ENCODE results near the gene MAPK14. TPM values are rescaled to one million over a fixed set of nuclear protein-coding genes. Genes with fewer than 3 reads are reported as not detected.
"Not testable (repeated sequence)": the region's sequence is repeated elsewhere in the genome, so short reads cannot be mapped to it uniquely, and the experiment has no call there.

The MAPK14 gene
- total RNA-seq, 1 donor from 2014 or later = 27.3 TPM

GRCh38 chr6:36028088-36028876 is 674 bp downstream of the MAPK14 start:
- TF ChIP-seq, protein P1, sequence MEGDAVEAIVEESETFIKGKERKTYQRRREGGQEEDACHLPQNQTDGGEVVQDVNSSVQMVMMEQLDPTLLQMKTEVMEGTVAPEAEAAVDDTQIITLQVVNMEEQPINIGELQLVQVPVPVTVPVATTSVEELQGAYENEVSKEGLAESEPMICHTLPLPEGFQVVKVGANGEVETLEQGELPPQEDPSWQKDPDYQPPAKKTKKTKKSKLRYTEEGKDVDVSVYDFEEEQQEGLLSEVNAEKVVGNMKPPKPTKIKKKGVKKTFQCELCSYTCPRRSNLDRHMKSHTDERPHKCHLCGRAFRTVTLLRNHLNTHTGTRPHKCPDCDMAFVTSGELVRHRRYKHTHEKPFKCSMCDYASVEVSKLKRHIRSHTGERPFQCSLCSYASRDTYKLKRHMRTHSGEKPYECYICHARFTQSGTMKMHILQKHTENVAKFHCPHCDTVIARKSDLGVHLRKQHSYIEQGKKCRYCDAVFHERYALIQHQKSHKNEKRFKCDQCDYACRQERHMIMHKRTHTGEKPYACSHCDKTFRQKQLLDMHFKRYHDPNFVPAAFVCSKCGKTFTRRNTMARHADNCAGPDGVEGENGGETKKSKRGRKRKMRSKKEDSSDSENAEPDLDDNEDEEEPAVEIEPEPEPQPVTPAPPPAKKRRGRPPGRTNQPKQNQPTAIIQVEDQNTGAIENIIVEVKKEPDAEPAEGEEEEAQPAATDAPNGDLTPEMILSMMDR (conservative IDR thresholded peaks at IDR 0.05; ENCODE audit: low read depth, low read length) = no peak
- no peak for DNase-seq (ENCODE audit: low read depth)

DNA sequence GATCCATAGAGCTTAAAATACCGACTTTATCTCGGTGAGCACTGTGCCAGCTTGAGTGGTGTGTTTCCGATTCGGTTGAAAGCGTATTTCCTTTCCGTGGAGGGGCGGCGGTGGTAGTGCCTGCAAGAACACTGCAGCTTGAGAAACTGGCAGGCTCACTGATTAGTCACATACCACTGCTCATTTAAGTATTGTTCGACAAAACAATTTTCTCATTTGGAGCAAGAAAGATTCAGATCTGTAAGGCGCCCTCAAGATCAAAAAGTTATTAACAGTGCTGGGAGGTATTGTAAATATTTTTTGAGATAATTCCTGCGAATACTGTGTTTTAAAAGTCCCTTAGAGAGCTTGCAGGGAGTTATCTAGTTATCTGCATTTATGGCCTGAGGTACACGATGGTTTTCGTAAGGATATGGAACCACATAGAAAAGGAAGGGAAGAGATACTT is 1.3 kb downstream of the MAPK14 start:
- TF ChIP-seq, protein P1 (conservative IDR thresholded peaks at IDR 0.05; ENCODE audit: low read depth, low read length) = no peak
- peak; percentile 63 for DNase-seq (ENCODE audit: low read depth)
- peak overlapping the region; percentile 66 for H3K4me3 ChIP-seq (ENCODE audit: low read depth, low read length)

More at GRCh38 chr6:36028088-36028876, 674 bp downstream of the MAPK14 start:
- H3K4me3 ChIP-seq (ENCODE audit: low read depth, low read length) = peak overlapping the region; percentile 66

DNA sequence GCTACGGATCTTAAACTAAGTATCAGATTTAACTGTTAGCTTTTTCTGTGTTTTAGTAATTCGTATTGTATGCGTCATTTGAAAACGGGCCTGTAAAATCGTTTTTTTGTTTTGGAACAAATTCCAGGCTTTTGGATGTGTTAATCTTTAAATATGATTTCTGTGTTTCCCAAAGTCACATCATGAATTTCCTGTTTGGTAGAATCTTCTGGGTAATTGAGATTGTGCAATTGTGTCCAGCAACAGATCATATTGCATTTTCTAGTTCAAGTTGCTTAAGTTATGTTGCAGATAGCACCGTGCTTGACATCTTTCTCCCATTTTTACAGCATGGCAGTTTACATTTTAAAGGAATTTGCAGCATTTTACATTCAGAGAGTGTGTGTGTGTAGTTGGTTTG is 1.9 kb downstream of the MAPK14 start:
- H3K4me3 ChIP-seq (ENCODE audit: low read depth, low read length) = peak overlapping the region; percentile 66
- TF ChIP-seq, protein P1 (conservative IDR thresholded peaks at IDR 0.05; ENCODE audit: low read depth, low read length) = no peak
- DNase-seq (ENCODE audit: low read depth) = peak; percentile 27

DNA sequence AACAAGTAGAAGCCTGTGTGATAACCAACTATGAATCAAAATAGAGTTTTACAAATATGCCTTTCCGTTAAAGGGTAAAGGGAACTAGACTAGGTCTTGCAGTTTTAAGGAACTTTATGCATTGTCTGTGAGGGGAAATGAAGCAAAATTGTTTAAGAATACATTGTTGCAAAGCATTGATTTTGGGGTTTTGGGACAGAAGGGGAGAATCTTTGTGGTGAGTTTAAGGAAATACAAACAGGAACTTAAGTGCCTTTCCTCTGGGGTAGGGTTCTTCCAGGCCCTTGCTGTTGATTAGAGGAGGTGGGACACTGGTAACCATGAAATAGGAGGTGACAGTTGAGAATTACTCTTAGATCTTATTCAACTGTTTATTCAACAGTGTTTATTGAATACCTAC is 4.7 kb downstream of the MAPK14 start:
- no peak overlapping the region for H3K4me3 ChIP-seq (ENCODE audit: low read depth, low read length)
- TF ChIP-seq, protein P1 (conservative IDR thresholded peaks at IDR 0.05; ENCODE audit: low read depth, low read length) = no peak
- no peak for DNase-seq (ENCODE audit: low read depth)

DNA sequence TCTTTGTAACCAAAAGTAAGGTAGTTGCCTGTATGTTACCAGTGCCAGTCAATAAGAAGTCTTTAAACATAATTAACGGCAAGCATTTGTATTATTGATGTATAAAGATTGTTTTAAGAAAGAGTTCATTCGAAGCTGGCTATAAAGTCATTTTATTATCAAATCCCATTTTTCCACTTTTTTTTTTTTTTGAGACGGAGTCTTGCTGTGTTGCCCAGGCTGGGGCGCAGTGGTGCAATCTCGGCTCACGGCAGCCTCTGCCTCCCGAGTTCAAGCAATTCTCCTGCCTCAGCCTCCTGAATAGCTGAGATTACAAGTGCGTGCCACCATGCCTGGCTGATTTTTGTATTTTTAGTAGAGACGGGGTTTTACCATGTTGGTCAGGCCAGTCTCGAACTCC is 5.5 kb downstream of the MAPK14 start:
- H3K4me3 ChIP-seq (ENCODE audit: low read depth, low read length); DNase-seq (ENCODE audit: low read depth): not testable (repeated sequence)

GRCh38 chr6:36033935-36034334 is 6.3 kb downstream of the MAPK14 start:
- no peak overlapping the region for H3K4me3 ChIP-seq (ENCODE audit: low read depth, low read length)
- TF ChIP-seq, protein P1 (conservative IDR thresholded peaks at IDR 0.05; ENCODE audit: low read depth, low read length) = no peak
- no peak for DNase-seq (ENCODE audit: low read depth)

- no peak for DNase-seq (ENCODE audit: low read depth)
- TF ChIP-seq, protein P1 (conservative IDR thresholded peaks at IDR 0.05; ENCODE audit: low read depth, low read length) = no peak
- H3K4me3 ChIP-seq (ENCODE audit: low read depth, low read length) = no peak overlapping the region
Measured at GRCh38 chr6:36034441-36034840, 6.8 kb downstream of the MAPK14 start.
